WTC11 (cell line): ENCODE measurements around the gene TRIM44. TPM values are rescaled to one million over a fixed set of nuclear protein-coding genes. Genes with fewer than 3 reads are reported as not detected.

Experiments used
- ATAC-seq: fragments of 200-7000 bp; cut with Tn5 transposase; 2 replicates; pipeline ENCODE4 v1.10.0; 2021; ENCODE audit warnings: mild to moderate bottlenecking, moderate library complexity
- CTCF ChIA-PET: fragments of 300-600 bp; sonication (Branson Sonifier 250); formaldehyde crosslinking; loops from one replicate; lab custom pipeline; 2021; ENCODE audit warnings: antibody characterized with exemption; lab: Charles Lee
- POLR2A ChIA-PET: fragments of 350-600 bp; sonication (Branson Sonifier 250); formaldehyde crosslinking; loops from one replicate; lab custom pipeline; 2021; ENCODE audit warnings: antibody characterized with exemption; lab: Charles Lee
- DNase-seq: peaks from one replicate; pipeline ENCODE4 v3.0.0; 2021; ENCODE audit warnings: low spot score
- H3K27ac Mint-ChIP-seq: 2 replicates; pipeline ENCODE4 v1.8.0; 2021; ENCODE audit warnings: mixed read lengths
- H3K27me3 Mint-ChIP-seq: 2 replicates; pipeline ENCODE4 v1.8.0; 2021; ENCODE audit warnings: low read depth, mild to moderate bottlenecking, moderate library complexity, mixed read lengths
- H3K36me3 Mint-ChIP-seq: 2 replicates; pipeline ENCODE4 v1.8.0; 2021; ENCODE audit warnings: mixed read lengths
- H3K4me1 Mint-ChIP-seq: 2 replicates; pipeline ENCODE4 v1.8.0; 2022; ENCODE audit warnings: mixed read lengths
- H3K4me3 Mint-ChIP-seq: 2 replicates; pipeline ENCODE4 v1.8.0; 2021; ENCODE audit warnings: mild to moderate bottlenecking, moderate library complexity, mixed read lengths
- H3K9me3 Mint-ChIP-seq: 2 replicates; pipeline ENCODE4 v1.8.0; 2021; ENCODE audit warnings: mixed read lengths
- GRHL2 ChIP-seq: fragments of 250-450 bp; sonication (Bioruptor Pico); IDR thresholded peaks from 2 replicates; pipeline ENCODE4 v1.8.0; 2022; ENCODE audit warnings: mild to moderate bottlenecking, moderate library complexity; ENCODE audit not compliant: insufficient replicate concordance, severe bottlenecking
- NFE2L1 ChIP-seq: sonication (generic); formaldehyde crosslinking; IDR thresholded peaks from 2 replicates; pipeline ENCODE4 v1.8.1; 2023; ENCODE audit warnings: missing genetic modification reagents
- NR2C2 ChIP-seq: sonication (generic); formaldehyde crosslinking; IDR thresholded peaks from 2 replicates; pipeline ENCODE4 v1.8.0; 2022; ENCODE audit warnings: mild to moderate bottlenecking, missing genetic modification reagents
- SMAD3 ChIP-seq: sonication (generic); formaldehyde crosslinking; IDR thresholded peaks from 2 replicates; pipeline ENCODE4 v1.8.0; 2022; ENCODE audit warnings: missing genetic modification reagents, mild to moderate bottlenecking, borderline replicate concordance
- TCF7 ChIP-seq: sonication (generic); formaldehyde crosslinking; IDR thresholded peaks from 2 replicates; pipeline ENCODE4 v1.8.0; 2022; ENCODE audit warnings: mild to moderate bottlenecking, low read depth, missing genetic modification reagents, moderate library complexity
- TEAD4 ChIP-seq: sonication (generic); formaldehyde crosslinking; IDR thresholded peaks from 2 replicates; pipeline ENCODE4 v1.8.0; 2022; ENCODE audit warnings: mild to moderate bottlenecking, missing genetic modification reagents
- ZNF263 ChIP-seq: sonication (generic); formaldehyde crosslinking; IDR thresholded peaks from 2 replicates; pipeline ENCODE4 v1.8.1; 2022; ENCODE audit warnings: low read depth, mild to moderate bottlenecking, moderate library complexity, missing genetic modification reagents
- total RNA-seq: library from RNA; stranded (reverse); gene quantifications from 3 replicates; pipeline ENCODE4 v1.2.3, GENCODE V29; 2021
- TF ChIP-seq, protein P1 (sequence below): fragments of 250-450 bp; sonication (Bioruptor Pico); conservative IDR thresholded peaks from 2 replicates; pipeline ENCODE4 v1.9.0; 2021; ENCODE audit warnings: mild to moderate bottlenecking
- TF ChIP-seq, protein P2 (sequence below): sonication (generic); formaldehyde crosslinking; IDR thresholded peaks from 2 replicates; pipeline ENCODE4 v1.8.1; 2023; ENCODE audit warnings: mild to moderate bottlenecking, missing genetic modification reagents, moderate library complexity
- TF ChIP-seq, protein P3 (sequence below): sonication (generic); formaldehyde crosslinking; IDR thresholded peaks from 2 replicates; pipeline ENCODE4 v1.8.1; 2023; ENCODE audit warnings: mild to moderate bottlenecking, missing genetic modification reagents, moderate library complexity
- TF ChIP-seq, protein P4 (sequence below): fragments of 250-450 bp; sonication (Bioruptor Pico); IDR thresholded peaks from 2 replicates; pipeline ENCODE4 v1.9.0; 2021; ENCODE audit warnings: mild to moderate bottlenecking, borderline replicate concordance
- TF ChIP-seq, protein P5 (sequence below): sonication (generic); formaldehyde crosslinking; IDR thresholded peaks from 2 replicates; pipeline ENCODE4 v1.8.1; 2023; ENCODE audit warnings: mild to moderate bottlenecking, moderate library complexity, missing genetic modification reagents
- TF ChIP-seq, protein P6 (sequence below): sonication (generic); formaldehyde crosslinking; IDR thresholded peaks from 2 replicates; pipeline ENCODE4 v1.8.1; 2023; ENCODE audit warnings: mild to moderate bottlenecking, missing genetic modification reagents
- TF ChIP-seq, protein P7 (sequence below): fragments of 250-450 bp; sonication (Bioruptor Pico); IDR thresholded peaks from 2 replicates; pipeline ENCODE4 v2.1.2; 2022; ENCODE audit warnings: mild to moderate bottlenecking, moderate library complexity
- TF ChIP-seq, protein P8 (sequence below): sonication (generic); formaldehyde crosslinking; IDR thresholded peaks from 2 replicates; pipeline ENCODE4 v1.8.1; 2022; ENCODE audit warnings: low read depth, missing genetic modification reagents, borderline replicate concordance
- TF ChIP-seq, protein P9 (sequence below): sonication (generic); formaldehyde crosslinking; IDR thresholded peaks from 2 replicates; pipeline ENCODE4 v1.8.1; 2023; ENCODE audit warnings: mild to moderate bottlenecking, missing genetic modification reagents

TRIM44 gene
- total RNA-seq, 1 experiment from 2014 or later: 27.4 TPM

DNA sequence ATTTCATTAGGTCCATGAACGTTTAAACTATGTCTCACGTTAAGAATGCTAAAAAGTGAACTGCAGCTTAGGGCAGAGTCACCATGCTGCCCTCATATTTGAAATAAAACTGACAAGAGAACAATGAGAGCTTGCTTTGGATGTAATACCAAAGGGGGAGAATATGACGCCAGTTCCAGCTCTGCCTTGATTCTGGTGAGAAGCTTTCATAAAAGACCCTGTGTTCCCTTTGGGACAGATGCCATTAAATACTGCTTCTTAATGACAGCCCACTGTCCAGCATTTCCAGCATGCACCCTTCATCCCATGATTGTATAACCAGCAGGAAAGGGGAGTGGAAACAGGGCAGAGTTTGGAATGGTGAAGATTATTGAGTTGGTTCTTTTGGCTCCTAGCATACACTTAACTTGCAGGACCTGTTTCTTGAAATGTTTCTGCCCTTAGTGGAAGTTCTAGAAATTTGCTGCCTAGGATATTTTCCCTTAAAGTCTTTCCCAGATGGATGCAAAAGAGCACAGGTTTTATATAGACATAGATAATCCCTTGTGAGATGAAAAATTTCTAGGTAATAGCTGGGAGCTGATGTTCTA, 142.0 kb downstream of the TRIM44 start (continued):
- no peak for TF ChIP-seq GRHL2 (CRISPR knock-in tag)
- no peak for TF ChIP-seq NFE2L1 (CRISPR knock-in tag)
- no peak for TF ChIP-seq TCF7 (CRISPR knock-in tag)
- TF ChIP-seq, protein P1, sequence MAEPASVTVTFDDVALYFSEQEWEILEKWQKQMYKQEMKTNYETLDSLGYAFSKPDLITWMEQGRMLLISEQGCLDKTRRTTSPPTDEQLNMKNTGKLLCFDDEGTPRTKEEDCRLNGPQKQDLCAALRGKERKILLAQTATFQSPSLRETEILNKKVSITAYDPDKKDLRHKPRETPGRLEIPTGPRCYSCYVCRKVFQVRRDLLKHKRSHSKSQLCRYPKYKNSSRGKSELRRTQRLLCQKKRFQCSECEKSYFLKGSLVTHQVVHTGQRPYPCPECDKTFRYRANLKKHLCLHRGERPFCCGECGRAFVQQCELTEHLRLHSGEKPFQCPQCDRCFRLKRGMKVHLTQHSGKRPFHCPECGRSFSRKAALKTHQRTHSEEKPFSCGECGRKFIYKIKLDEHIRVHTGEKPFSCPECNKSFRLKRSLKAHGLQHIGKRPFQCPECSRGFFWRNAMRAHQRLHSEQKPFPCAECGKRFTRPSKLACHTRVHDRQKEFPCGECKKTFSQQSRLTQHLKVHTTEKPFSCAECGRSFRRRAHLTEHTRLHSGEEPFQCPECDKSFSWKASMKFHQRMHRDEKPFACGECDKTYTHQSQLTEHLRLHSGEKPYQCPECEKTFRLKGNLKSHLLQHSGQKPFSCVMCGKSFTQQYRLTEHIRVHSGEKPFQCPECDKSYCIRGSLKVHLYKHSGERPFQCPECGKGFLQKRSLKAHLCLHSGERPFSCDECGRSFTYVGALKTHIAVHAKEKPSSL: no peak
- TF ChIP-seq, protein P2, sequence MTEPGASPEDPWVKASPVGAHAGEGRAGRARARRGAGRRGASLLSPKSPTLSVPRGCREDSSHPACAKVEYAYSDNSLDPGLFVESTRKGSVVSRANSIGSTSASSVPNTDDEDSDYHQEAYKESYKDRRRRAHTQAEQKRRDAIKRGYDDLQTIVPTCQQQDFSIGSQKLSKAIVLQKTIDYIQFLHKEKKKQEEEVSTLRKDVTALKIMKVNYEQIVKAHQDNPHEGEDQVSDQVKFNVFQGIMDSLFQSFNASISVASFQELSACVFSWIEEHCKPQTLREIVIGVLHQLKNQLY (CRISPR knock-in tag): no peak
- no peak for TF ChIP-seq SMAD3

DNA sequence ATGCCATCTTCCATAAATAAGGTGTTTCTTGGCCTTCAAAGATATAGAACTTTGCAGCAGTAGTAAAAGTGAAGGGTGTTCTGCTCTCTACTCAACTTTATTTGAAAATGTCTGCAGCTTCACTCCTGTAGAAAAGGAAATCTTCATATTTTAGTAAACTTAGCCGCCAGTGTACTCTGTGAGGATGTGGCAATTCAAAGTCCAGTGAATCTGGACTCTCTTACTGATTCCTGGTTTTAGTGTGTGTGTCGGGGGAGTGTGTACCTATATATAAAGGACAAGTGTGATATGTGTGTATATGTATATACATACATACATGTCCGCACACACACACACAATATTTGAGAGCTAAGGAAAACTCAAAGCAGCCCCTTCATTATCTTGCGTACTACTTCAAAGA, 147.0 kb downstream of the TRIM44 start:
- peaks cover 7% of the 10 kb centered on the region; the same call in 1 of the 2 replicates for H3K4me1 Mint-ChIP-seq
- no peak for DNase-seq
- TF ChIP-seq, protein P3, sequence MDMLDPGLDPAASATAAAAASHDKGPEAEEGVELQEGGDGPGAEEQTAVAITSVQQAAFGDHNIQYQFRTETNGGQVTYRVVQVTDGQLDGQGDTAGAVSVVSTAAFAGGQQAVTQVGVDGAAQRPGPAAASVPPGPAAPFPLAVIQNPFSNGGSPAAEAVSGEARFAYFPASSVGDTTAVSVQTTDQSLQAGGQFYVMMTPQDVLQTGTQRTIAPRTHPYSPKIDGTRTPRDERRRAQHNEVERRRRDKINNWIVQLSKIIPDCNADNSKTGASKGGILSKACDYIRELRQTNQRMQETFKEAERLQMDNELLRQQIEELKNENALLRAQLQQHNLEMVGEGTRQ (CRISPR knock-in tag): no peak
- no peak for TF ChIP-seq ZNF263 (CRISPR knock-in tag)
- TF ChIP-seq, protein P4, sequence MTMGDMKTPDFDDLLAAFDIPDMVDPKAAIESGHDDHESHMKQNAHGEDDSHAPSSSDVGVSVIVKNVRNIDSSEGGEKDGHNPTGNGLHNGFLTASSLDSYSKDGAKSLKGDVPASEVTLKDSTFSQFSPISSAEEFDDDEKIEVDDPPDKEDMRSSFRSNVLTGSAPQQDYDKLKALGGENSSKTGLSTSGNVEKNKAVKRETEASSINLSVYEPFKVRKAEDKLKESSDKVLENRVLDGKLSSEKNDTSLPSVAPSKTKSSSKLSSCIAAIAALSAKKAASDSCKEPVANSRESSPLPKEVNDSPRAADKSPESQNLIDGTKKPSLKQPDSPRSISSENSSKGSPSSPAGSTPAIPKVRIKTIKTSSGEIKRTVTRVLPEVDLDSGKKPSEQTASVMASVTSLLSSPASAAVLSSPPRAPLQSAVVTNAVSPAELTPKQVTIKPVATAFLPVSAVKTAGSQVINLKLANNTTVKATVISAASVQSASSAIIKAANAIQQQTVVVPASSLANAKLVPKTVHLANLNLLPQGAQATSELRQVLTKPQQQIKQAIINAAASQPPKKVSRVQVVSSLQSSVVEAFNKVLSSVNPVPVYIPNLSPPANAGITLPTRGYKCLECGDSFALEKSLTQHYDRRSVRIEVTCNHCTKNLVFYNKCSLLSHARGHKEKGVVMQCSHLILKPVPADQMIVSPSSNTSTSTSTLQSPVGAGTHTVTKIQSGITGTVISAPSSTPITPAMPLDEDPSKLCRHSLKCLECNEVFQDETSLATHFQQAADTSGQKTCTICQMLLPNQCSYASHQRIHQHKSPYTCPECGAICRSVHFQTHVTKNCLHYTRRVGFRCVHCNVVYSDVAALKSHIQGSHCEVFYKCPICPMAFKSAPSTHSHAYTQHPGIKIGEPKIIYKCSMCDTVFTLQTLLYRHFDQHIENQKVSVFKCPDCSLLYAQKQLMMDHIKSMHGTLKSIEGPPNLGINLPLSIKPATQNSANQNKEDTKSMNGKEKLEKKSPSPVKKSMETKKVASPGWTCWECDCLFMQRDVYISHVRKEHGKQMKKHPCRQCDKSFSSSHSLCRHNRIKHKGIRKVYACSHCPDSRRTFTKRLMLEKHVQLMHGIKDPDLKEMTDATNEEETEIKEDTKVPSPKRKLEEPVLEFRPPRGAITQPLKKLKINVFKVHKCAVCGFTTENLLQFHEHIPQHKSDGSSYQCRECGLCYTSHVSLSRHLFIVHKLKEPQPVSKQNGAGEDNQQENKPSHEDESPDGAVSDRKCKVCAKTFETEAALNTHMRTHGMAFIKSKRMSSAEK: no peak
- TF ChIP-seq NR2C2 (CRISPR knock-in tag): no peak
- TF ChIP-seq, protein P5, sequence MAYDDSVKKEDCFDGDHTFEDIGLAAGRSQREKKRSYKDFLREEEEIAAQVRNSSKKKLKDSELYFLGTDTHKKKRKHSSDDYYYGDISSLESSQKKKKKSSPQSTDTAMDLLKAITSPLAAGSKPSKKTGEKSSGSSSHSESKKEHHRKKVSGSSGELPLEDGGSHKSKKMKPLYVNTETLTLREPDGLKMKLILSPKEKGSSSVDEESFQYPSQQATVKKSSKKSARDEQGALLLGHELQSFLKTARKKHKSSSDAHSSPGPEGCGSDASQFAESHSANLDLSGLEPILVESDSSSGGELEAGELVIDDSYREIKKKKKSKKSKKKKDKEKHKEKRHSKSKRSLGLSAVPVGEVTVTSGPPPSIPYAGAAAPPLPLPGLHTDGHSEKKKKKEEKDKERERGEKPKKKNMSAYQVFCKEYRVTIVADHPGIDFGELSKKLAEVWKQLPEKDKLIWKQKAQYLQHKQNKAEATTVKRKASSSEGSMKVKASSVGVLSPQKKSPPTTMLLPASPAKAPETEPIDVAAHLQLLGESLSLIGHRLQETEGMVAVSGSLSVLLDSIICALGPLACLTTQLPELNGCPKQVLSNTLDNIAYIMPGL (CRISPR knock-in tag): no peak
- TF ChIP-seq, protein P6, sequence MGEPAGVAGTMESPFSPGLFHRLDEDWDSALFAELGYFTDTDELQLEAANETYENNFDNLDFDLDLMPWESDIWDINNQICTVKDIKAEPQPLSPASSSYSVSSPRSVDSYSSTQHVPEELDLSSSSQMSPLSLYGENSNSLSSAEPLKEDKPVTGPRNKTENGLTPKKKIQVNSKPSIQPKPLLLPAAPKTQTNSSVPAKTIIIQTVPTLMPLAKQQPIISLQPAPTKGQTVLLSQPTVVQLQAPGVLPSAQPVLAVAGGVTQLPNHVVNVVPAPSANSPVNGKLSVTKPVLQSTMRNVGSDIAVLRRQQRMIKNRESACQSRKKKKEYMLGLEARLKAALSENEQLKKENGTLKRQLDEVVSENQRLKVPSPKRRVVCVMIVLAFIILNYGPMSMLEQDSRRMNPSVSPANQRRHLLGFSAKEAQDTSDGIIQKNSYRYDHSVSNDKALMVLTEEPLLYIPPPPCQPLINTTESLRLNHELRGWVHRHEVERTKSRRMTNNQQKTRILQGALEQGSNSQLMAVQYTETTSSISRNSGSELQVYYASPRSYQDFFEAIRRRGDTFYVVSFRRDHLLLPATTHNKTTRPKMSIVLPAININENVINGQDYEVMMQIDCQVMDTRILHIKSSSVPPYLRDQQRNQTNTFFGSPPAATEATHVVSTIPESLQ (CRISPR knock-in tag): no peak
- TF ChIP-seq, protein P7, sequence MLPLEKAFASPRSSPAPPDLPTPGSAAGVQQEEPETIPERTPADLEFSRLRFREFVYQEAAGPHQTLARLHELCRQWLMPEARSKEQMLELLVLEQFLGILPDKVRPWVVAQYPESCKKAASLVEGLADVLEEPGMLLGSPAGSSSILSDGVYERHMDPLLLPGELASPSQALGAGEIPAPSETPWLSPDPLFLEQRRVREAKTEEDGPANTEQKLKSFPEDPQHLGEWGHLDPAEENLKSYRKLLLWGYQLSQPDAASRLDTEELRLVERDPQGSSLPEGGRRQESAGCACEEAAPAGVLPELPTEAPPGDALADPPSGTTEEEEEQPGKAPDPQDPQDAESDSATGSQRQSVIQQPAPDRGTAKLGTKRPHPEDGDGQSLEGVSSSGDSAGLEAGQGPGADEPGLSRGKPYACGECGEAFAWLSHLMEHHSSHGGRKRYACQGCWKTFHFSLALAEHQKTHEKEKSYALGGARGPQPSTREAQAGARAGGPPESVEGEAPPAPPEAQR (CRISPR knock-in tag): no peak
- TF ChIP-seq, protein P8, sequence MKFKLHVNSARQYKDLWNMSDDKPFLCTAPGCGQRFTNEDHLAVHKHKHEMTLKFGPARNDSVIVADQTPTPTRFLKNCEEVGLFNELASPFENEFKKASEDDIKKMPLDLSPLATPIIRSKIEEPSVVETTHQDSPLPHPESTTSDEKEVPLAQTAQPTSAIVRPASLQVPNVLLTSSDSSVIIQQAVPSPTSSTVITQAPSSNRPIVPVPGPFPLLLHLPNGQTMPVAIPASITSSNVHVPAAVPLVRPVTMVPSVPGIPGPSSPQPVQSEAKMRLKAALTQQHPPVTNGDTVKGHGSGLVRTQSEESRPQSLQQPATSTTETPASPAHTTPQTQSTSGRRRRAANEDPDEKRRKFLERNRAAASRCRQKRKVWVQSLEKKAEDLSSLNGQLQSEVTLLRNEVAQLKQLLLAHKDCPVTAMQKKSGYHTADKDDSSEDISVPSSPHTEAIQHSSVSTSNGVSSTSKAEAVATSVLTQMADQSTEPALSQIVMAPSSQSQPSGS (CRISPR knock-in tag): no peak
- no peak for TF ChIP-seq TEAD4 (CRISPR knock-in tag)
- TF ChIP-seq, protein P9, sequence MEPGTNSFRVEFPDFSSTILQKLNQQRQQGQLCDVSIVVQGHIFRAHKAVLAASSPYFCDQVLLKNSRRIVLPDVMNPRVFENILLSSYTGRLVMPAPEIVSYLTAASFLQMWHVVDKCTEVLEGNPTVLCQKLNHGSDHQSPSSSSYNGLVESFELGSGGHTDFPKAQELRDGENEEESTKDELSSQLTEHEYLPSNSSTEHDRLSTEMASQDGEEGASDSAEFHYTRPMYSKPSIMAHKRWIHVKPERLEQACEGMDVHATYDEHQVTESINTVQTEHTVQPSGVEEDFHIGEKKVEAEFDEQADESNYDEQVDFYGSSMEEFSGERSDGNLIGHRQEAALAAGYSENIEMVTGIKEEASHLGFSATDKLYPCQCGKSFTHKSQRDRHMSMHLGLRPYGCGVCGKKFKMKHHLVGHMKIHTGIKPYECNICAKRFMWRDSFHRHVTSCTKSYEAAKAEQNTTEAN (CRISPR knock-in tag): no peak

More for the DNA sequence above, 147.0 kb downstream of the TRIM44 start:
- Mint-ChIP-seq H3K27ac (no peak overlapping the region), H3K4me3 (no peak overlapping the region), H3K36me3 (no peaks in the 10 kb centered on the region), H3K27me3 (no peaks in the 10 kb centered on the region), H3K9me3 (no peaks in the 10 kb centered on the region)
- ChIA-PET POLR2A (no interaction called here), CTCF (interaction anchor here (0.9 to 4.5 kb wide), 2 partner anchors 12 to 456 kb away, joined by 3 to 38 read pairs; no protein-coding TSS in a partner anchor)
- ATAC-seq: no peak
